ENCODE measurements around the gene ATP10D. TPM values are rescaled to one million over a fixed set of nuclear protein-coding genes. Genes with fewer than 3 reads are reported as not detected.

The ATP10D gene
- total RNA-seq, 2 donors from 2014 or later = 54.2 to 96.1 TPM

- TF ChIP-seq CTCF (IDR thresholded peaks at IDR 0.05) = no peak
- no peaks in the 10 kb centered on the region for H3K27me3 ChIP-seq (replicated peaks; ENCODE audit: insufficient read depth)
- no peaks in the 10 kb centered on the region for H3K36me3 ChIP-seq
- ATAC-seq (ENCODE audit: insufficient number of reproducible peaks, low FRiP score, low read depth) (no peak), DNase-seq (ENCODE audit: low spot score) (no peak)
- H3K4me3 ChIP-seq = no peak overlapping the region
- H3K9me3 ChIP-seq = no peaks in the 10 kb centered on the region
- H3K4me1 ChIP-seq (ENCODE audit: control insufficient read depth in 1 of 2, low read depth in 2 of 2) = peaks cover 0 to 1% of the 10 kb centered on the region in 2 donors
- no peak overlapping the region for H3K27ac ChIP-seq
Measured at GRCh38 chr4:47478804-47479203, 6.3 kb upstream of the ATP10D start.

- DNase-seq (ENCODE audit: low spot score) (no peak), ATAC-seq (ENCODE audit: insufficient number of reproducible peaks, low FRiP score, low read depth) (no peak)
- Histone ChIP-seq H3K27ac (no peak overlapping the region), H3K36me3 (no peaks in the 10 kb centered on the region), H3K4me1 (ENCODE audit: control insufficient read depth in 1 of 2, low read depth in 2 of 2) (peaks cover 4 to 15% of the 10 kb centered on the region in 2 donors), H3K27me3 (replicated peaks; ENCODE audit: insufficient read depth) (no peaks in the 10 kb centered on the region), H3K9me3 (no peaks in the 10 kb centered on the region), H3K4me3 (no peak overlapping the region)
- TF ChIP-seq CTCF (IDR thresholded peaks at IDR 0.05) = no peak
Measured at GRCh38 chr4:47482326-47482725, 2.7 kb upstream of the ATP10D start.

- DNase-seq (ENCODE audit: low spot score) (no peak), ATAC-seq (ENCODE audit: insufficient number of reproducible peaks, low FRiP score, low read depth) (no peak)
- TF ChIP-seq CTCF (IDR thresholded peaks at IDR 0.05) = no peak
- Histone ChIP-seq H3K36me3 (no peaks in the 10 kb centered on the region), H3K27ac (peak overlapping the region; percentile 80 to 87), H3K9me3 (no peaks in the 10 kb centered on the region), H3K4me1 (ENCODE audit: control insufficient read depth in 1 of 2, low read depth in 2 of 2) (peaks cover 11 to 23% of the 10 kb centered on the region in 2 donors), H3K4me3 (no peak overlapping the region), H3K27me3 (replicated peaks; ENCODE audit: insufficient read depth) (no peaks in the 10 kb centered on the region)
Measured at GRCh38 chr4:47483745-47484144, 1.3 kb upstream of the ATP10D start.

- Histone ChIP-seq H3K4me3 (no peak overlapping the region), H3K9me3 (no peaks in the 10 kb centered on the region), H3K27me3 (replicated peaks; ENCODE audit: insufficient read depth) (no peaks in the 10 kb centered on the region), H3K27ac (peak overlapping the region; percentile 80 to 87), H3K36me3 (no peaks in the 10 kb centered on the region), H3K4me1 (ENCODE audit: control insufficient read depth in 1 of 2, low read depth in 2 of 2) (peaks cover 11 to 24% of the 10 kb centered on the region in 2 donors)
- ATAC-seq (ENCODE audit: insufficient number of reproducible peaks, low FRiP score, low read depth) = no peak
- no peak for DNase-seq (ENCODE audit: low spot score)
- TF ChIP-seq CTCF (IDR thresholded peaks at IDR 0.05) = no peak
Measured at GRCh38 chr4:47484168-47484567, 907 bp upstream of the ATP10D start.

- ATAC-seq (ENCODE audit: insufficient number of reproducible peaks, low FRiP score, low read depth) (no peak), DNase-seq (ENCODE audit: low spot score) (no peak)
- H3K27me3 ChIP-seq (replicated peaks; ENCODE audit: insufficient read depth) = no peaks in the 10 kb centered on the region
- TF ChIP-seq CTCF (IDR thresholded peaks at IDR 0.05) = no peak
- peak overlapping the region; percentile 80 to 87 for H3K27ac ChIP-seq
- peak overlapping the region; percentile 82 for H3K4me3 ChIP-seq
- H3K36me3 ChIP-seq = no peaks in the 10 kb centered on the region
- H3K4me1 ChIP-seq (ENCODE audit: control insufficient read depth in 1 of 2, low read depth in 2 of 2) = peaks cover 23 to 39% of the 10 kb centered on the region in 2 donors
- no peaks in the 10 kb centered on the region for H3K9me3 ChIP-seq
Measured at GRCh38 chr4:47485768-47486167, 693 bp downstream of the ATP10D start.

Data from thoracic aorta (tissue), 2 donors.